SJCRH30 (cell line): ENCODE data around the gene LIPH. TPM values are rescaled to one million over a fixed set of nuclear protein-coding genes. Genes with fewer than 3 reads are reported as not detected.
"Not testable (repeated sequence)": the region's sequence is repeated elsewhere in the genome, so short reads cannot be mapped to it uniquely, and the experiment has no call there.

Experiments
- DNase-seq, 2 experiments: peaks; one replicate each; pipeline ENCODE4 v3.0.0-alpha.2; 2015 to 2020
- H3K27ac ChIP-seq: fragments of 250-450 bp; sonication (Bioruptor Pico); 2 replicates; pipeline ENCODE4 v1.5.1; 2020; ENCODE audit warnings: mild to moderate bottlenecking, moderate library complexity
- H3K27me3 ChIP-seq: fragments of 250-450 bp; sonication (Bioruptor Pico); 2 replicates; pipeline ENCODE4 v1.5.1; 2020; ENCODE audit warnings: mild to moderate bottlenecking, moderate library complexity
- H3K36me3 ChIP-seq: fragments of 250-450 bp; sonication (Bioruptor Pico); 2 replicates; pipeline ENCODE4 v1.5.1; 2020; ENCODE audit warnings: mild to moderate bottlenecking, moderate library complexity
- H3K4me1 ChIP-seq: fragments of 250-450 bp; sonication (Bioruptor Pico); 2 replicates; pipeline ENCODE4 v1.5.1; 2020; ENCODE audit warnings: mild to moderate bottlenecking, moderate library complexity
- H3K4me3 ChIP-seq: fragments of 250-450 bp; sonication (Bioruptor Pico); 2 replicates; pipeline ENCODE4 v1.5.1; 2020; ENCODE audit warnings: mild to moderate bottlenecking, moderate library complexity
- H3K9me3 ChIP-seq: fragments of 250-450 bp; sonication (Bioruptor Pico); replicated peaks from 2 replicates; pipeline ENCODE4 v1.5.1; 2020; ENCODE audit warnings: mild to moderate bottlenecking, moderate library complexity
- total RNA-seq: library from RNA; depleted of rRNA; stranded (reverse); fragments of >200 nt; shearing (Covaris generic); gene quantifications from 2 replicates; pipeline ENCODE4 v1.2.3, GENCODE V29; 2014; rRNA removed

Gene LIPH
- total RNA-seq = 0.04 TPM in 1 of 2 replicates, not detected in the other

- Histone ChIP-seq H3K27ac (no peak within 1 kb of the TSS), H3K36me3 (no peaks in the 10 kb centered on the region), H3K4me1 (peaks cover 3% of the 10 kb centered on the region; the same call in 1 of the 2 replicates), H3K4me3 (no peak within 1 kb of the TSS), H3K27me3 (no peaks in the 10 kb centered on the region), H3K9me3 (no peaks in the 10 kb centered on the region)
- DNase-seq = peak in 1 of 2 experiments; percentile 24
Observed at GRCh38 chr3:185552358-185552877, at the start of gene LIPH. TSS of gene LIPH (minus strand) at chr3:185552588. CDS start at chr3:185552471, 117 bp downstream.

DNA sequence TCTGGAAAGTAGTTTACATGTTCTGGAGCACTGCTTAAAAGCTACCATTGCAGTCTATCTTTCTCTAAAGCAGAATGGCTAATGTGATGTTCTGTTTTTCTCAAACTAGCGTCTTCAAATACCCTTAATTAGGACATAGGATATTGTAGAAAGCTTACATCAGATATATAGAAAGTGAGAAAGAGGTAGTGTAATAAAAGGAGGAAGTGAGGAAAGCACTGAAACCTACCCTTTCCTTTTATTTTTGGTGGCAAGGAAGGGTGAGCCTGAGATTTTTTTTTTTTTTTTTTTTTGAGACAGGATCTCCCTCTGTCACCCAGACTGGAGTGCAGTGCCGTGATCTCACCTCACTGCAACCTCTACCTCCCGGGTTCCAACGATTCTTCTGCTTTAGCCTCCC is 43.1 kb upstream of the LIPH start:
- no peak for DNase-seq
- no peak overlapping the region for H3K4me3 ChIP-seq
- H3K27me3 ChIP-seq = no peaks in the 10 kb centered on the region
- no peaks in the 10 kb centered on the region for H3K4me1 ChIP-seq
- no peak overlapping the region for H3K27ac ChIP-seq
- no peaks in the 10 kb centered on the region for H3K36me3 ChIP-seq
- no peaks in the 10 kb centered on the region for H3K9me3 ChIP-seq

GRCh38 chr3:185594073-185594472 is 41.7 kb upstream of the LIPH start:
- Histone ChIP-seq H3K9me3 (no peaks in the 10 kb centered on the region), H3K4me1 (no peaks in the 10 kb centered on the region), H3K27ac (no peak overlapping the region), H3K4me3 (no peak overlapping the region), H3K27me3 (no peaks in the 10 kb centered on the region), H3K36me3 (no peaks in the 10 kb centered on the region)
- DNase-seq = no peak

GRCh38 chr3:185586686-185587039 is 34.3 kb upstream of the LIPH start:
- H3K4me1 ChIP-seq = no peaks in the 10 kb centered on the region
- H3K36me3 ChIP-seq = no peaks in the 10 kb centered on the region
- peak overlapping the region; percentile 84 for H3K4me3 ChIP-seq
- no peaks in the 10 kb centered on the region for H3K27me3 ChIP-seq
- H3K27ac ChIP-seq = peak overlapping the region; percentile 74
- H3K9me3 ChIP-seq = no peaks in the 10 kb centered on the region
- peak in 1 of 2 experiments; percentile 54 for DNase-seq

- Histone ChIP-seq H3K27me3 (no peaks in the 10 kb centered on the region), H3K27ac (peak within 1 kb of the TSS; percentile 74), H3K36me3 (no peaks in the 10 kb centered on the region), H3K4me1 (no peaks in the 10 kb centered on the region), H3K9me3 (no peaks in the 10 kb centered on the region), H3K4me3 (peak within 1 kb of the TSS; percentile 84)
- peak; percentile 98 to 99 for DNase-seq
Observed at GRCh38 chr3:185585859-185586685, 33.7 kb upstream of the LIPH start, which contains the start of gene SENP2. TSS of gene SENP2 (plus strand) at chr3:185586295. CDS start at chr3:185586414, 119 bp downstream.

GRCh38 chr3:185585518-185585858 is 33.1 kb upstream of the LIPH start:
- H3K9me3 ChIP-seq = no peaks in the 10 kb centered on the region
- H3K36me3 ChIP-seq = no peaks in the 10 kb centered on the region
- H3K4me3 ChIP-seq = peak overlapping the region; percentile 84
- H3K27ac ChIP-seq = peak overlapping the region; percentile 11; the same call in 1 of the 2 replicates
- no peaks in the 10 kb centered on the region for H3K4me1 ChIP-seq
- no peak for DNase-seq
- no peaks in the 10 kb centered on the region for H3K27me3 ChIP-seq

DNA sequence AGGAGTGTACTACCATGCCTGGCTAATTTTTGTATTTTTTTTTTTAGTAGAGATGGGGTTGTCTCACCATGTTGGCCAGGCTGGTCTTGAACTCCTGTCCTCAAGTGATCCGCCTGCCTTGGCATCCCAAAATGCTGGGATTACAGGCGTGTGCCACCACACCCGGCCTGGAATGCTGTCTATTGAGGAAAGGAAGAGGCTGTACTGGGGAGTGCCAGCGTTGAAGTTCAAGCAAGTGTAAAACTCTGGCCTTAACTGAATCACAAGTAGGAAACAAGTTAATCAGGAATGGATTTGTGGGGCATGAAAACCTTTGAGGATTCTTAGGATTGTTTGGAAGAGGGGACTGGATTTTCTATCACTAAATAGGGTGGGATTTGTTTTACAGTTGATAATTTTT is 32.3 kb upstream of the LIPH start:
- Histone ChIP-seq H3K9me3 (no peaks in the 10 kb centered on the region), H3K4me1 (no peaks in the 10 kb centered on the region), H3K27me3 (no peaks in the 10 kb centered on the region), H3K36me3 (no peaks in the 10 kb centered on the region), H3K4me3 (no peak overlapping the region), H3K27ac (no peak overlapping the region)
- no peak for DNase-seq

- no peaks in the 10 kb centered on the region for H3K36me3 ChIP-seq
- H3K9me3 ChIP-seq = no peaks in the 10 kb centered on the region
- H3K27ac ChIP-seq = no peak overlapping the region
- no peaks in the 10 kb centered on the region for H3K4me1 ChIP-seq
- DNase-seq = no peak
- no peak overlapping the region for H3K4me3 ChIP-seq
- no peaks in the 10 kb centered on the region for H3K27me3 ChIP-seq
Observed at GRCh38 chr3:185583925-185584324, 31.5 kb upstream of the LIPH start.

DNA sequence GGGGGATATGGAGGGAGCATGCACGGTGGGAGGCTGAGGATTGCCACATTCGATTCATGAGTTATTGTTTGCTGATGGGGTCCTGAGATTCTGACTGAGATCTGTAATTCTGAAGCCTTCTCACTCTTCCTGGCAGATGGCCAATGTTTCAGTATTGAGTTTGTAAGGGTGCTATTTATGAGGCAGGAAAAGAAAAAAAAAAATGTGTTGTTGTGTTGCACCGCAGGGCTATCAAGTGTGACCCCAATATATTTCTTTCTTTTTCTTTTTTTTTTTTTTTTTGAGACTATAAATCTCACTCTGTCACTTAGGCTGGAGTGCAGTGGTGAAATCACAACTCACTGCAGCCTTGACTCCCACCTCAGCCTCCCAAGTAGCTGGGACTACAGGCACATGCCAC is 30.5 kb upstream of the LIPH start:
- Histone ChIP-seq H3K27me3 (no peaks in the 10 kb centered on the region), H3K9me3 (no peaks in the 10 kb centered on the region), H3K27ac (no peak overlapping the region), H3K4me1 (no peaks in the 10 kb centered on the region), H3K4me3 (no peak overlapping the region), H3K36me3 (no peaks in the 10 kb centered on the region)
- peak in 1 of 2 experiments; percentile 8 for DNase-seq

DNA sequence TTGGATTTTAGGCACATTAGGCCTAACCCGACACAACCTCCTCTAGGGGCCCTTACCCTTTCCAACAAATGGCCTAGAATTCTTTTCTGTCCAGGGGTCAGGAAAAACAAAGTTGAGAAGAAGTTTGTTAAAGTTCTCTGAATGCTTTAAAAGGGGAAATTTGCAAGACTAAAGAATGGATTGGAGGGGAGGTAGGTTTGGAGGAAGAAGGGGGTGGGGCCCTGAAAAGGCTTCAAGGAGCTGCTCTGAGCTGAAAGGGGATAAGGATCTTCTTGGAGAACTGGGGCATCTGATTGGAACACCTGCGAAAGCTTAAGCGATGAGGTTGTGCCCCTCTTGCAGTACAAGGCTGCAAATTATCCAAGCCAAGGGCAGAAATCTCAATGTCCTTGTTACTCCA is 29.8 kb upstream of the LIPH start:
- no peaks in the 10 kb centered on the region for H3K36me3 ChIP-seq
- DNase-seq = no peak
- no peaks in the 10 kb centered on the region for H3K4me1 ChIP-seq
- no peaks in the 10 kb centered on the region for H3K27me3 ChIP-seq
- H3K27ac ChIP-seq = no peak overlapping the region
- H3K4me3 ChIP-seq = no peak overlapping the region
- H3K9me3 ChIP-seq = no peaks in the 10 kb centered on the region

DNA sequence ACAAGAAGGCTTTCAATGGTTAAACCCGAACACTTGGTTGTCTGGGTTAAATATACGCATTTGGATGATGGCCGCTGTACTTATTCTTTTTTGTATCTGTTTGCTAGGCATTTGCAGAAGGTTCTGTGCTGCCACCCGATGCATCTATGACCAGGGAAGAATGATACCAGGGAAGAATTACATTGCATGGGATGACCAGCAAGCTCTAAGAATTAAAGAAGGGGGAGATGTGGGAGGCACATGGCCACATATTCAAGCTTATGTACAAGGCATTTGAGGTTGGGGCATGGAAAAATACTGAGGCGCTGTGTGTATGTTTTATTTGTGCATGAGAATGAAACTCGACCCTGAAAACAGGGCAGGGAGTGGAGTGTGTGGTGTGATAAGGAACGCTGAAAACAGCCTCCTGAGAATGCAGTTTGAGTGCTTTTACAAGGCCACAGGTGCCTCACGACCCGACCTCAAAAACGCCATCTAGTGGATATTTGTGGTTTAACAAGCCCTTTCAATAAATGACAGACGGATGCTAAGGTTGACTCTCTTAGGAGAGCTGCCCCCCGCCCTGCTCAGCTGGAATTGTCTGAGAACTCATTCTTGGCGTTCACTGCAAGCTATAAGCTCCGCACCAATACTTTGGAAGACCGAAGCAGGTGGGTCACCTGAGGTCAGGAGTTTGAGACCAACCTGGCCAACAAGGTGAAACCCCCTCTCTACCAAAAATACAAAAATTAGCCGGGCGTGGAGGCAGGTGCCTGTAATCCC is 22.9 kb upstream of the LIPH start:
- H3K27me3 ChIP-seq, H3K27ac ChIP-seq, H3K36me3 ChIP-seq, H3K4me1 ChIP-seq, H3K4me3 ChIP-seq, H3K9me3 ChIP-seq: not testable (repeated sequence)
- DNase-seq = peak; percentile 19 to 75

GRCh38 chr3:185572183-185572582 is 19.8 kb upstream of the LIPH start:
- Histone ChIP-seq H3K4me1 (no peaks in the 10 kb centered on the region), H3K4me3 (no peak overlapping the region), H3K27ac (no peak overlapping the region), H3K36me3 (no peaks in the 10 kb centered on the region), H3K27me3 (no peaks in the 10 kb centered on the region), H3K9me3 (no peaks in the 10 kb centered on the region)
- DNase-seq = no peak

- Histone ChIP-seq H3K4me1 (no peaks in the 10 kb centered on the region), H3K36me3 (no peaks in the 10 kb centered on the region), H3K4me3 (no peak overlapping the region), H3K27me3 (no peaks in the 10 kb centered on the region), H3K27ac (no peak overlapping the region), H3K9me3 (no peaks in the 10 kb centered on the region)
- DNase-seq = no peak
Observed at GRCh38 chr3:185561958-185562357, 9.6 kb upstream of the LIPH start.

DNA sequence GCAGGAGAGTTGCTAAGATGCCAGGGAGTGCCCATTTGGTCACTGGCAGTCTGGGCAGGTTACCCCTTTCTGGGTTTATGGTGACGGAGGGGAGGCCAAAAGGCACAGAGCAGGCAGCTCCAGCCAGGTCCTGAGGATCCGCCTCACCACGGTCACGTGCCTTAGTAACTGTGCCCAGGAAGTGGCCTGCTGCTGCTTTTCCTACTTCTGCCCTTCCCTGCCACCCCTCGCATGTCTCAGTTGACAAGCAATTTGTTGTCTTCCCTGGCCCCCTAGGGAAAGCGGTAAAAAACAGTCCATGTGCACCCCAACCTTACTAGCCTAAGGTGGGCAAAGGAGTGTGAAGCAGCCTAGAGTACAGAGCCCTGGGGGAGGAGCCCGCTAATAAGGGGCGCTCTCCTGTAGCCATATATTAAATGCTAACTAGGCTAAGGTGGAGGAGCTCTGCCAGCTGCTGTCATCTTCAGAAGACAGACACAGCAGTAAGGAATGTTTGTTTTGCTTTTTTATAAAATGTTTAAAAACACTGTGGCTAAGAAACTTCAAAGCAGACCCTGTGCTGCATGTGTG is 9.1 kb upstream of the LIPH start:
- no peaks in the 10 kb centered on the region for H3K27me3 ChIP-seq
- H3K9me3 ChIP-seq = no peaks in the 10 kb centered on the region
- no peaks in the 10 kb centered on the region for H3K4me1 ChIP-seq
- H3K36me3 ChIP-seq = no peaks in the 10 kb centered on the region
- H3K27ac ChIP-seq = no peak overlapping the region
- no peak for DNase-seq
- no peak overlapping the region for H3K4me3 ChIP-seq

DNA sequence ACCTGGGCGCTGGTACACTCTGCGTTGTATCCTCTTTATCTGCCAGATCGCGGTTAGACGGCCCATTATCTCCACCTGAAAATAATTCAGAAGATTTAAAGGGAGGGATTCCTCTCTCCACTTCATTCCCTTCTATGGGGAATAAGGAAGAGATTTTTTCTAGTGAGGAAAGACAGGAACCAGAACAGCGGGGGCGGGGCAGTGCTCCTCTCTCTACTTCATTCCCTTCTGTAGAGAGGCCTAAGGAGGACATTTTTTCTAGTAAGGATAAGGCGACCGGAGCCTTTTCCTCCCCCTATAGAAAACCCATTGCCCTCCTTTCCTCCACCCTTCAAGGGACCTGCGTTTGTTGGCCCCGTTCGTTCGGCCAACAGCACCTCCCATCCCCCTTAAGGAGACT is 8.3 kb upstream of the LIPH start:
- Histone ChIP-seq H3K27me3 (no peaks in the 10 kb centered on the region), H3K4me1 (no peaks in the 10 kb centered on the region), H3K9me3 (no peaks in the 10 kb centered on the region), H3K36me3 (no peaks in the 10 kb centered on the region), H3K4me3 (no peak overlapping the region), H3K27ac (no peak overlapping the region)
- DNase-seq = no peak
